Stimulated activated CD4-positive, alpha-beta T cell treated with anti-CD3 and anti-CD28 coated beads, TNF-alpha, amount 100 ng/mL, for 4 hours (primary cell): Measurements from ENCODE around the gene ESR1.
"Not testable (repeated sequence)": the region's sequence is repeated elsewhere in the genome, so short reads cannot be mapped to it uniquely, and the experiment has no call there.

Experiments
- DNase-seq, 3 experiments: peaks; one replicate each; pipeline ENCODE4 v3.0.0-alpha.2; 2020; ENCODE audit warnings: low read depth in 3 of 3

ESR1 gene

GRCh38 chr6:151813858-151814257 is 6.4 kb downstream of the ESR1 start:
- no peak for DNase-seq

GRCh38 chr6:151814614-151815013 is 7.1 kb downstream of the ESR1 start:
- no peak for DNase-seq

- no peak for DNase-seq
These were observed 15.0 kb downstream of the ESR1 start for GRCh38 chr6:151822252-151823111.

GRCh38 chr6:151826517-151827142 is 19.1 kb downstream of the ESR1 start:
- no peak for DNase-seq

GRCh38 chr6:151832710-151833109 is 25.2 kb downstream of the ESR1 start:
- no peak for DNase-seq

- DNase-seq, result no peak
These were observed 27.9 kb downstream of the ESR1 start for GRCh38 chr6:151835396-151835795.

GRCh38 chr6:151837223-151837622 is 29.7 kb downstream of the ESR1 start:
- DNase-seq, result no peak

- DNase-seq, result no peak
These were observed 35.3 kb downstream of the ESR1 start for GRCh38 chr6:151842816-151843215.

GRCh38 chr6:151847064-151847463 is 39.6 kb downstream of the ESR1 start:
- no peak for DNase-seq

GRCh38 chr6:151850479-151851003 is 43.1 kb downstream of the ESR1 start:
- no peak for DNase-seq

GRCh38 chr6:151858294-151858693 is 50.8 kb downstream of the ESR1 start:
- DNase-seq, result no peak

GRCh38 chr6:151862461-151862860 is 55.0 kb downstream of the ESR1 start:
- DNase-seq, result no peak

GRCh38 chr6:151867361-151867869 is 59.9 kb downstream of the ESR1 start:
- not testable (repeated sequence) for DNase-seq

- no peak for DNase-seq
These were observed 61.9 kb downstream of the ESR1 start for GRCh38 chr6:151869345-151869744.

- DNase-seq, result no peak
These were observed 62.3 kb downstream of the ESR1 start for GRCh38 chr6:151869787-151870186.

GRCh38 chr6:151870375-151870774 is 62.9 kb downstream of the ESR1 start:
- DNase-seq, result no peak

- no peak for DNase-seq
These were observed 68.0 kb downstream of the ESR1 start for GRCh38 chr6:151875524-151875923.

- no peak for DNase-seq
These were observed 68.6 kb downstream of the ESR1 start for GRCh38 chr6:151876122-151876521.

- no peak for DNase-seq
These were observed 70.0 kb downstream of the ESR1 start for GRCh38 chr6:151877458-151877857.

GRCh38 chr6:151881231-151881630 is 73.7 kb downstream of the ESR1 start:
- DNase-seq, result no peak

- no peak for DNase-seq
These were observed 74.7 kb downstream of the ESR1 start for GRCh38 chr6:151882206-151882605.

- DNase-seq, result no peak
These were observed 77.8 kb downstream of the ESR1 start for GRCh38 chr6:151885234-151885633.

GRCh38 chr6:151891524-151891923 is 84.0 kb downstream of the ESR1 start:
- DNase-seq, result no peak
